H1 (cell line): ENCODE results near the gene CDC25C. TPM values are rescaled to one million over a fixed set of nuclear protein-coding genes. Genes with fewer than 3 reads are reported as not detected.

ENCODE experiments used
- CTCF ChIA-PET: fragments of 300-600 bp; sonication (Branson Sonifier 250); formaldehyde crosslinking; loops from one replicate; lab custom pipeline; 2021; ENCODE audit not compliant: partially characterized antibody; lab: Charles Lee
- POLR2A ChIA-PET: fragments of 300-600 bp; sonication (Branson Sonifier 250); formaldehyde crosslinking; loops from one replicate; lab custom pipeline; 2021; ENCODE audit warnings: inconsistent platforms; ENCODE audit not compliant: partially characterized antibody; lab: Charles Lee
- DNase-seq, 2 experiments: peaks; one replicate each; pipeline versions ENCODE4 v3.0.0 to v3.0.0-alpha.2; 2010 to 2022; ENCODE audit warnings: low spot score in 2 of 2, low read depth in 1 of 2, mixed read lengths in 1 of 2
- FAIRE-seq: peaks from 2 replicates; lab custom pipeline; 2011; peaks lifted over from hg19 to GRCh38; lab: Jason Lieb, UNC
- H2AFZ ChIP-seq: 2 replicates; pipeline ENCODE4 v1.8.1; 2012; ENCODE audit warnings: low read length, inconsistent platforms
- H2AK5ac ChIP-seq: 2 replicates; pipeline ENCODE4 v1.6.1; 2013; ENCODE audit warnings: low read depth, low read length
- H2BK120ac ChIP-seq: replicated peaks from 2 replicates; pipeline ENCODE3; 2013; ENCODE audit warnings: low read depth, low read length, inconsistent platforms
- H2BK12ac ChIP-seq: 2 replicates; pipeline ENCODE4 v1.6.1; 2013; ENCODE audit warnings: low read depth, low read length
- H2BK15ac ChIP-seq: 2 replicates; pipeline ENCODE4 v1.6.1; 2013; ENCODE audit warnings: low read length
- H2BK20ac ChIP-seq: 2 replicates; pipeline ENCODE4 v1.6.1; 2013; ENCODE audit warnings: low read length
- H2BK5ac ChIP-seq: 2 replicates; pipeline ENCODE4 v1.6.1; 2013; ENCODE audit warnings: low read depth, low read length
- H3K14ac ChIP-seq: 2 replicates; pipeline ENCODE4 v1.6.1; 2013; ENCODE audit warnings: inconsistent platforms; ENCODE audit not compliant: insufficient read length
- H3K18ac ChIP-seq: 2 replicates; pipeline ENCODE4 v1.6.1; 2013; ENCODE audit warnings: low read length; ENCODE audit errors: extremely low read depth
- H3K23ac ChIP-seq: 2 replicates; pipeline ENCODE4 v1.6.1; 2013; ENCODE audit warnings: inconsistent platforms; ENCODE audit not compliant: insufficient read length
- H3K23me2 ChIP-seq: 2 replicates; pipeline ENCODE4 v1.6.1; 2013; ENCODE audit warnings: low read depth, low read length
- H3K27ac ChIP-seq: 2 replicates; pipeline ENCODE4 v1.6.1; 2011; ENCODE audit warnings: low read depth, low read length, inconsistent platforms
- H3K27me3 ChIP-seq, 4 experiments: replicated peaks in 1 of 4; 1 replicate in 1 of 4; 2 replicates in 3 of 4; pipeline versions ENCODE4 v1.6.1 to v1.8.1; 2011 to 2013; ENCODE audit warnings: low read length in 3 of 4, mild to moderate bottlenecking in 3 of 4, inconsistent platforms in 2 of 4, mixed read lengths in 2 of 4, moderate library complexity in 1 of 4; ENCODE audit not compliant: control insufficient read depth in 3 of 4, insufficient read depth in 3 of 4; ENCODE audit errors: extremely low read depth in 1 of 4
- H3K36me3 ChIP-seq, 4 experiments: 2 replicates each; pipeline versions ENCODE4 v1.6.1 to v1.8.1; 2011 to 2013; ENCODE audit warnings: mild to moderate bottlenecking in 4 of 4, low read length in 3 of 4, moderate library complexity in 2 of 4, control low read depth in 1 of 4, inconsistent platforms in 1 of 4; ENCODE audit not compliant: insufficient read depth in 4 of 4, control insufficient read depth in 2 of 4
- H3K4ac ChIP-seq: replicated peaks from 2 replicates; pipeline ENCODE3; 2013; ENCODE audit warnings: low read length, low read depth, mixed read lengths, inconsistent platforms; ENCODE audit not compliant: insufficient read length
- H3K4me1 ChIP-seq, 4 experiments: replicated peaks in 1 of 4; 1 replicate in 1 of 4; 2 replicates in 3 of 4; pipeline versions ENCODE4 v1.6.1 to v1.8.1; 2011 to 2013; ENCODE audit warnings: low read length in 3 of 4, inconsistent platforms in 2 of 4, mixed read lengths in 1 of 4; ENCODE audit not compliant: insufficient read depth in 4 of 4, control insufficient read depth in 3 of 4
- H3K4me2 ChIP-seq, 2 experiments: 2 replicates each; pipeline versions ENCODE4 v1.6.1 to v1.8.1; 2011 to 2013; ENCODE audit warnings: low read depth in 2 of 2, low read length in 2 of 2, control low read depth in 1 of 2, inconsistent platforms in 1 of 2, mild to moderate bottlenecking in 1 of 2; ENCODE audit not compliant: insufficient read depth in 1 of 2
- H3K4me3 ChIP-seq, 4 experiments: fragments of 200-600, 300-600 bp in 1 of 4; sonication (generic), shearing (Covaris generic), sonication (Bioruptor Twin) in 1 of 4; 2 replicates each; pipeline versions ENCODE4 v1.5.1 to v1.8.1; 2011 to 2016; ENCODE audit warnings: low read length in 4 of 4, low read depth in 3 of 4, control low read depth in 2 of 4, inconsistent platforms in 2 of 4, mild to moderate bottlenecking in 2 of 4, mixed read lengths in 1 of 4, moderate library complexity in 1 of 4; ENCODE audit not compliant: insufficient read depth in 2 of 4; ENCODE audit errors: extremely low read depth in 1 of 4
- H3K56ac ChIP-seq: replicated peaks from 2 replicates; pipeline ENCODE3; 2013; ENCODE audit warnings: low read depth, mild to moderate bottlenecking, mixed read lengths, low read length, inconsistent platforms; ENCODE audit not compliant: insufficient read length
- H3K79me1 ChIP-seq: 2 replicates; pipeline ENCODE4 v1.6.1; 2013; ENCODE audit warnings: low read depth, low read length, control low read depth
- H3K79me2 ChIP-seq, 2 experiments: 2 replicates each; pipeline versions ENCODE4 v1.6.1 to v1.8.1; 2012 to 2013; ENCODE audit warnings: low read length in 2 of 2, mild to moderate bottlenecking in 2 of 2, inconsistent platforms in 1 of 2; ENCODE audit not compliant: insufficient read depth in 2 of 2, control insufficient read depth in 1 of 2
- H3K9ac ChIP-seq, 4 experiments: replicated peaks in 1 of 4; 1 replicate in 1 of 4; 2 replicates in 3 of 4; pipeline versions ENCODE4 v1.6.1 to v1.8.1; 2011 to 2013; ENCODE audit warnings: low read depth in 3 of 4, low read length in 3 of 4, control low read depth in 2 of 4, mild to moderate bottlenecking in 2 of 4, moderate library complexity in 2 of 4, inconsistent platforms in 1 of 4; ENCODE audit errors: extremely low read depth in 1 of 4
- H3K9me3 ChIP-seq, 2 experiments: 2 replicates each; pipeline versions ENCODE4 v1.6.1 to v1.8.1; 2012 to 2013; ENCODE audit warnings: mild to moderate bottlenecking in 2 of 2, moderate library complexity in 2 of 2, control low read depth in 1 of 2, inconsistent platforms in 1 of 2, low read depth in 1 of 2, low read length in 1 of 2, mixed read lengths in 1 of 2; ENCODE audit not compliant: insufficient read depth in 2 of 2
- H4K20me1 ChIP-seq, 2 experiments: replicated peaks in 1 of 2; 2 replicates each; pipeline versions ENCODE3 to v1.8.1; 2011 to 2013; ENCODE audit warnings: inconsistent platforms in 2 of 2, low read length in 2 of 2, mild to moderate bottlenecking in 1 of 2; ENCODE audit not compliant: insufficient read depth in 2 of 2, control insufficient read depth in 1 of 2
- H4K5ac ChIP-seq: 2 replicates; pipeline ENCODE4 v1.6.1; 2013; ENCODE audit warnings: low read length, low read depth, mixed read lengths, inconsistent platforms; ENCODE audit not compliant: insufficient read length
- H4K8ac ChIP-seq: 2 replicates; pipeline ENCODE4 v1.8.0; 2013; ENCODE audit warnings: mild to moderate bottlenecking, moderate library complexity, low read length, inconsistent platforms; ENCODE audit not compliant: insufficient read depth; ENCODE audit errors: extremely low read depth
- H4K91ac ChIP-seq: replicated peaks from 2 replicates; pipeline ENCODE3; 2013; ENCODE audit warnings: low read length, mixed read lengths, inconsistent platforms; ENCODE audit not compliant: insufficient read length
- BCL11A ChIP-seq, 2 experiments: IDR thresholded peaks; one replicate each; pipeline ENCODE4 v1.6.1; 2011; ENCODE audit warnings: low read depth in 2 of 2, low read length in 2 of 2, mild to moderate bottlenecking in 2 of 2
- CEBPB ChIP-seq: IDR thresholded peaks from 2 replicates; pipeline ENCODE4 v1.6.1; 2012; ENCODE audit warnings: low read depth, low read length
- CHD1 ChIP-seq: IDR thresholded peaks from 2 replicates; pipeline ENCODE4 v1.6.1; 2012; ENCODE audit warnings: low read depth, low read length, improper control_type of control experiment
- HDAC6 ChIP-seq: IDR thresholded peaks from one replicate; pipeline ENCODE4 v1.7.1; 2012; ENCODE audit warnings: low read depth, mild to moderate bottlenecking, inconsistent platforms, low read length, moderate library complexity
- JUN ChIP-seq: IDR thresholded peaks from 2 replicates; pipeline ENCODE4 v1.6.1; 2011; ENCODE audit warnings: low read depth, mild to moderate bottlenecking, improper control_type of control experiment, low read length
- KDM4A ChIP-seq: IDR thresholded peaks from one replicate; pipeline ENCODE4 v1.7.1; 2012; ENCODE audit warnings: low read depth, mild to moderate bottlenecking, moderate library complexity, low read length, inconsistent platforms; ENCODE audit not compliant: severe bottlenecking
- KDM5A ChIP-seq: fragments of 200-600 bp; IDR thresholded peaks from 2 replicates; pipeline ENCODE4 v1.7.1; 2012; ENCODE audit warnings: mild to moderate bottlenecking, low read length, inconsistent platforms, mixed read lengths
- POLR2A ChIP-seq, 2 experiments: IDR thresholded peaks; 1 replicate in 1 of 2; 2 replicates in 1 of 2; pipeline ENCODE4 v1.6.1; 2011; ENCODE audit warnings: low read depth in 2 of 2, low read length in 2 of 2, mild to moderate bottlenecking in 2 of 2; ENCODE audit errors: control extremely low read depth in 1 of 2
- RBBP5 ChIP-seq: IDR thresholded peaks from 2 replicates; pipeline ENCODE4 v1.7.1; 2012; ENCODE audit warnings: low read depth, mild to moderate bottlenecking, inconsistent platforms, low read length, moderate library complexity, borderline replicate concordance
- SAP30 ChIP-seq: fragments of 300-600 bp; sonication (generic); IDR thresholded peaks from 2 replicates; pipeline ENCODE4 v1.7.1; 2012; ENCODE audit warnings: low read length, moderate library complexity, mild to moderate bottlenecking, inconsistent platforms; ENCODE audit not compliant: insufficient read depth, insufficient replicate concordance
- SIN3A ChIP-seq, 2 experiments: IDR thresholded peaks in 1 of 2; conservative IDR thresholded peaks in 1 of 2; 2 replicates each; pipeline ENCODE4 v1.6.1; 2011 to 2012; ENCODE audit warnings: low read length in 2 of 2, improper control_type of control experiment in 1 of 2, low read depth in 1 of 2, mild to moderate bottlenecking in 1 of 2
- YY1 ChIP-seq: IDR thresholded peaks from 2 replicates; pipeline ENCODE4 v1.6.1; 2011; ENCODE audit warnings: low read depth, mild to moderate bottlenecking, low read length
- WGBS, 2 experiments: shearing (Covaris generic) in 1 of 2; methylation state at CpG; one replicate each; pipeline versions ENCODE4 v1.1.6 to v1.1.7; 2013 to 2015; ENCODE audit warnings: low lambda C conversion rate in 2 of 2, mixed read lengths in 2 of 2, inconsistent platforms in 1 of 2, low coverage in 1 of 2, missing lambda C conversion rate in 1 of 2; ENCODE audit not compliant: insufficient replicate concordance in 2 of 2, insufficient coverage in 1 of 2, insufficient read length in 1 of 2; ENCODE audit errors: extremely low coverage in 1 of 2, missing lambda C conversion rate in 1 of 2; 5-methylcytosine and 5-hydroxymethylcytosine counted together
- polyA plus RNA-seq, 7 experiments: library from polyadenylated mRNA; depleted of rRNA in 3 of 7; stranded (reverse) in 5 of 7; unstranded in 2 of 7; fragments of >200 nt in 5 of 7; fragments of 200-250 nt in 2 of 7; gene quantifications; 1 replicate in 5 of 7; 2 replicates in 1 of 7; 4 replicates in 1 of 7; pipeline versions ENCODE4 v1.2.1 to v1.2.3, GENCODE V29; 2011 to 2013; ENCODE audit warnings: missing spikeins in 2 of 7, mixed read lengths in 2 of 7
- total RNA-seq: library from RNA; stranded (reverse); fragmentation: NEBNext Ultra II Directional; extraction: Animal tissue kit (Norgen Biotek cat#: 25700); gene quantifications from 2 replicates; pipeline ENCODE4 v1.2.1, GENCODE V29; 2021

Gene CDC25C
- total and polyA plus RNA-seq, 2 of the 8 experiments (the other 6 are each of a cell fraction or from before 2014, with no cell fraction given): 18.4 to 20.8 TPM

DNA sequence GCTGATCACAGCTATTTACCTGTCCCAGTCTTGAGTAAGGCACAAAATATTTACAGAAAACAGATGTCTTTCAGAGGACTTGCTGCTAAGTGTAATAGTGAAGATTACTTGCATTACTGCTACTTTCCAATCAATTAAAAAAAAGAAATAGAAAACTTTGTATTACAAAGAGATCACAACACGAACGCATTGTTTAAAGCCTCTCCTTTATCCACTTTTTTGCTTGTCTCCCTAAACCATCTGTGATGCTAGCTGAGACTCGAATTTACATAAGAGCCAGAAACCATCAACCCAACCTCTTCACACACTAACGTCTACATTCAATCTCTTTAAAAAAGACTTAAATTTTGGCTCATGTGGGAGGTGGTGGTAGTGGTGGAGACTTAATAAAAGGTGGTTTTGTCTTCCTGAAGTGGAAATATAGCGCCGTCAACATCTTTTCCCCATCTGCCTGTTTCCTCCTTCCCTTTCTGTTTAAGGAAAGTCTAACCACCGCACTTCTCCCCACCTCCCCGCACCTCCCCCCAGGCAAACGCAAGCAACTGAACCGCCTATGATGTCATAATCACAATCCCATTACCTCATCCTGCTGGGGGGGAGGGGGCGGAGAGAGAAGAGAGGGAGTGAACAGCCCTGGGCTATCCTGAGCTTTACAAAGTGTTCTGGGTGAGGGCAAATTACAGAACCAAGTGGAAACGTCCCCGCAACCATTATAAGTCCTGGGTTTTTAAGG, 5.5 kb upstream of the CDC25C start:
- peak overlapping the region; percentile 91 for H2AFZ ChIP-seq
- H4K91ac ChIP-seq: no peak overlapping the region
- no peak overlapping the region for H2BK20ac ChIP-seq
- WGBS, 2 experiments: 23% methylated on average over 13 of the region's 13 CpGs; no CpG with 5 or more reads in 1 of the 2 experiments
- peak overlapping the region; percentile 68 to 95 (median 91) for H3K4me3 ChIP-seq
- peak overlapping the region; percentile 100 for H3K27ac ChIP-seq
- no peak overlapping the region for H3K56ac ChIP-seq
- DNase-seq: no peak
- H3K4me1 ChIP-seq: peaks cover 0 to 5% (median 2%) of the 10 kb centered on the region in 4 experiments; a peak in 3 of 7 replicates
- H3K4ac ChIP-seq: no peak overlapping the region
- peaks cover 10 to 34% of the 10 kb centered on the region in 2 experiments for H3K79me2 ChIP-seq
- H2BK120ac ChIP-seq: no peak overlapping the region
- no peaks in the 10 kb centered on the region for H3K9me3 ChIP-seq
- H4K20me1 ChIP-seq: peaks cover 0 to 3% of the 10 kb centered on the region in 2 experiments
- no peaks in the 10 kb centered on the region for H3K27me3 ChIP-seq
- peak overlapping the region; percentile 38 for H4K5ac ChIP-seq
- FAIRE-seq: no peak
- no peak overlapping the region for H3K23ac ChIP-seq
- peak overlapping the region; percentile 99; the same call in 1 of the 2 replicates for H3K18ac ChIP-seq
- peak overlapping the region; percentile 100; the same call in 1 of the 2 replicates for H2BK12ac ChIP-seq
- POLR2A ChIA-PET: interaction anchor here (0.7 to 8.2 kb wide), 28 partner anchors 10 to 206 kb away, joined by 3 to 254 read pairs (median 4); partner anchors contain the start of genes BRD8, CDC23, EGR1 and ETF1
- peak overlapping the region; percentile 100; the same call in 1 of the 2 replicates for H4K8ac ChIP-seq
- no peak overlapping the region for H2AK5ac ChIP-seq
- H3K79me1 ChIP-seq: peaks cover 15% of the 10 kb centered on the region
- H2BK15ac ChIP-seq: no peak overlapping the region; the same call in 1 of the 2 replicates
- peak overlapping the region; percentile 93 to 100 (median 99) for H3K9ac ChIP-seq
- H3K4me2 ChIP-seq: peak overlapping the region; percentile 87 to 98
- no peak overlapping the region for H3K14ac ChIP-seq
- peaks cover 0 to 13% (median 9%) of the 10 kb centered on the region in 4 experiments; a peak in 6 of 8 replicates for H3K36me3 ChIP-seq
- peak overlapping the region; percentile 100; the same call in 1 of the 2 replicates for H2BK5ac ChIP-seq
- CTCF ChIA-PET: interaction anchor here (13.6 kb wide), 1 partner anchor 13 kb away, joined by 196 read pairs; the partner anchor contains the start of gene KDM3B
- H3K23me2 ChIP-seq: peaks cover 9% of the 10 kb centered on the region
- TF ChIP-seq SIN3A (conservative IDR thresholded peaks at IDR 0.05 in 1 of 2, IDR thresholded peaks at IDR 0.05 in 1 of 2; ENCODE audit: low read depth in 1 of 2, low read length in 2 of 2): no peak
- TF ChIP-seq BCL11A (IDR thresholded peaks at IDR 0.05; ENCODE audit: low read depth in 2 of 2, low read length in 2 of 2): peak in 1 of 2 experiments; percentile 21
- TF ChIP-seq SAP30: no peak
- TF ChIP-seq POLR2A (IDR thresholded peaks at IDR 0.05; ENCODE audit: control extremely low read depth in 1 of 2, low read depth in 2 of 2, low read length in 2 of 2): no peak
- peak; percentile 50 for TF ChIP-seq KDM4A
- peak; percentile 92 for TF ChIP-seq JUN
- no peak for TF ChIP-seq CHD1
- TF ChIP-seq CEBPB: no peak
- peak; percentile 67; the same call in 1 of the 2 replicates for TF ChIP-seq RBBP5
- no peak for TF ChIP-seq KDM5A
- no peak for TF ChIP-seq YY1
- TF ChIP-seq HDAC6: no peak
